OCI-LY7 (cell line): ENCODE results near the gene MCM6. TPM values are rescaled to one million over a fixed set of nuclear protein-coding genes. Genes with fewer than 3 reads are reported as not detected.
"Not testable (repeated sequence)": the region's sequence is repeated elsewhere in the genome, so short reads cannot be mapped to it uniquely, and the experiment has no call there.

Experiments
- BruUV-seq: library from RNA; stranded (reverse); fragments of 400-500 nt; replicated peaks from 2 replicates; lab custom pipeline; 2021; lab: Mats Ljungman, UMichigan
- CTCF ChIA-PET: fragments of 300-600 bp; sonication (Branson Sonifier 250); formaldehyde crosslinking; loops from one replicate; lab custom pipeline; 2022; ENCODE audit warnings: antibody characterized with exemption; ENCODE audit not compliant: unreplicated experiment; lab: Charles Lee
- POLR2A ChIA-PET: fragments of 300-600 bp; sonication (Branson Sonifier 250); formaldehyde crosslinking; loops from one replicate; lab custom pipeline; 2022; ENCODE audit warnings: antibody characterized with exemption; lab: Charles Lee
- DNase-seq: peaks from one replicate; pipeline ENCODE4 v3.0.0-alpha.2; 2015; ENCODE audit warnings: low spot score
- H2AFZ ChIP-seq: fragments of 200-600 bp; sonication (generic), shearing (Covaris generic); 2 replicates; pipeline ENCODE4 v1.6.1; 2014; ENCODE audit warnings: mild to moderate bottlenecking, antibody characterized with exemption, low read length, moderate library complexity
- H3K27ac ChIP-seq: fragments of 200-600 bp; sonication (generic); 2 replicates; pipeline ENCODE4 v1.5.1; 2014; ENCODE audit warnings: mixed run types, low read depth, mild to moderate bottlenecking, moderate library complexity, low read length, inconsistent platforms; ENCODE audit not compliant: poor library complexity, severe bottlenecking
- H3K36me3 ChIP-seq: fragments of 200-600 bp; sonication (generic); 2 replicates; pipeline ENCODE4 v1.6.1; 2014; ENCODE audit warnings: mild to moderate bottlenecking, antibody characterized with exemption, low read length, moderate library complexity, mixed read lengths; ENCODE audit not compliant: insufficient read depth
- H3K4me1 ChIP-seq: fragments of 200-600 bp; sonication (generic); 2 replicates; pipeline ENCODE4 v1.5.1; 2014; ENCODE audit warnings: mild to moderate bottlenecking, low read length; ENCODE audit not compliant: insufficient read depth, poor library complexity, severe bottlenecking
- H3K4me2 ChIP-seq: fragments of 200-600 bp; sonication (generic); 2 replicates; pipeline ENCODE4 v1.6.1; 2014; ENCODE audit warnings: mild to moderate bottlenecking, low read length
- H3K4me3 ChIP-seq: fragments of 200-600 bp; sonication (generic); 2 replicates; pipeline ENCODE4 v1.5.1; 2014; ENCODE audit warnings: mild to moderate bottlenecking, low read depth, low read length; ENCODE audit not compliant: poor library complexity, severe bottlenecking
- H3K79me2 ChIP-seq: fragments of 200-600 bp; sonication (generic); 2 replicates; pipeline ENCODE4 v1.6.1; 2016; ENCODE audit warnings: low read depth, mild to moderate bottlenecking, low read length, moderate library complexity, mixed read lengths; ENCODE audit not compliant: insufficient read depth
- H3K9me2 ChIP-seq: fragments of 200-600 bp; sonication (generic); 2 replicates; pipeline ENCODE4 v1.6.1; 2016; ENCODE audit warnings: mild to moderate bottlenecking, low read length, mixed read lengths; ENCODE audit not compliant: insufficient read depth
- H3K9me3 ChIP-seq: fragments of 200-600 bp; sonication (generic); 2 replicates; pipeline ENCODE4 v1.6.1; 2014; ENCODE audit warnings: mild to moderate bottlenecking, mixed run types, low read length, mixed read lengths
- H4K20me1 ChIP-seq: fragments of 200-600 bp; sonication (generic); 2 replicates; pipeline ENCODE4 v1.6.1; 2014; ENCODE audit warnings: mild to moderate bottlenecking, antibody characterized with exemption, low read length, moderate library complexity, mixed read lengths; ENCODE audit not compliant: insufficient read depth
- CTCF ChIP-seq: fragments of 200-600 bp; sonication (generic); conservative IDR thresholded peaks from 2 replicates; pipeline ENCODE4 v1.5.1; 2014; ENCODE audit warnings: mild to moderate bottlenecking, antibody characterized with exemption, low read length, moderate library complexity, mixed read lengths
- EZH2phosphoT487 ChIP-seq: fragments of 200-600 bp; sonication (generic); IDR thresholded peaks from 2 replicates; pipeline ENCODE4 v1.6.1; 2018; ENCODE audit warnings: low read depth, borderline replicate concordance, mild to moderate bottlenecking, mixed run types, antibody characterized with exemption, low read length, moderate library complexity, mixed read lengths
- intact Hi-C: fragments of 100-400 bp; cut with micrococcal nuclease; formaldehyde crosslinking; loops from one replicate; pipeline ENCODE4 v1.10.0; 2022; ENCODE audit not compliant: unreplicated experiment
- total RNA-seq, 2 experiments: library from RNA; depleted of rRNA in 1 of 2; stranded (reverse); fragments of >200 nt in 1 of 2; shearing (Covaris generic) in 1 of 2; gene quantifications; 2 replicates each; pipeline ENCODE4 v1.2.3, GENCODE V29; 2014 to 2022

Gene MCM6
- total RNA-seq, 2 experiments from 2014 or later, result 61.2 to 171 TPM

GRCh38 chr2:135890835-135891234 is 14.6 kb upstream of the MCM6 start:
- H3K9me3 ChIP-seq, result no peaks in the 10 kb centered on the region
- intact Hi-C loops, result no loop called here
- DNase-seq, result no peak
- ChIA-PET CTCF (no interaction called here), POLR2A (no interaction called here)
- no peak overlapping the region for H3K27ac ChIP-seq
- peaks cover 13% of the 10 kb centered on the region for H3K4me1 ChIP-seq
- no peak overlapping the region for H3K4me2 ChIP-seq
- H4K20me1 ChIP-seq, result no peaks in the 10 kb centered on the region
- no peaks in the 10 kb centered on the region for H3K79me2 ChIP-seq
- no TSS peak for BruUV-seq
- H3K9me2 ChIP-seq, result no peaks in the 10 kb centered on the region
- TF ChIP-seq CTCF, result no peak
- TF ChIP-seq EZH2phosphoT487, result no peak
- H3K36me3 ChIP-seq, result no peaks in the 10 kb centered on the region
- no peak overlapping the region for H3K4me3 ChIP-seq
- H2AFZ ChIP-seq, result no peak overlapping the region

- BruUV-seq, result no TSS peak
- CTCF ChIA-PET, result no interaction called here
Measured at GRCh38 chr2:135890149-135890548, 13.9 kb upstream of the MCM6 start.

GRCh38 chr2:135888587-135888986 is 12.3 kb upstream of the MCM6 start:
- H3K4me1 ChIP-seq, H4K20me1 ChIP-seq, H3K36me3 ChIP-seq, intact Hi-C loops, H3K4me2 ChIP-seq, BruUV-seq, DNase-seq, H2AFZ ChIP-seq, H3K79me2 ChIP-seq, H3K9me3 ChIP-seq, CTCF ChIA-PET, H3K4me3 ChIP-seq, H3K27ac ChIP-seq, H3K9me2 ChIP-seq, POLR2A ChIA-PET: not testable (repeated sequence)

More at GRCh38 chr2:135890149-135890548, 13.9 kb upstream of the MCM6 start:
- Histone ChIP-seq H3K9me2 (no peaks in the 10 kb centered on the region), H3K36me3 (no peaks in the 10 kb centered on the region), H3K4me1 (peaks cover 13% of the 10 kb centered on the region), H3K4me3 (no peak overlapping the region), H3K79me2 (no peaks in the 10 kb centered on the region), H3K27ac (no peak overlapping the region), H3K9me3 (no peaks in the 10 kb centered on the region), H3K4me2 (no peak overlapping the region), H4K20me1 (no peaks in the 10 kb centered on the region), H2AFZ (no peak overlapping the region)
- POLR2A ChIA-PET, result no interaction called here
- DNase-seq, result no peak
- intact Hi-C loops, result no loop called here
- TF ChIP-seq CTCF (no peak), EZH2phosphoT487 (no peak)
